GF-D8 (cell line): Measurements from ENCODE around the gene PAWR.
"Not testable (repeated sequence)": the region's sequence is repeated elsewhere in the genome, so short reads cannot be mapped to it uniquely, and the experiment has no call there.

ENCODE experiments used
- DNase-seq: peaks from one replicate; lab custom pipeline; 2025; lab: John Stamatoyannopoulos, UW

Gene PAWR

DNA sequence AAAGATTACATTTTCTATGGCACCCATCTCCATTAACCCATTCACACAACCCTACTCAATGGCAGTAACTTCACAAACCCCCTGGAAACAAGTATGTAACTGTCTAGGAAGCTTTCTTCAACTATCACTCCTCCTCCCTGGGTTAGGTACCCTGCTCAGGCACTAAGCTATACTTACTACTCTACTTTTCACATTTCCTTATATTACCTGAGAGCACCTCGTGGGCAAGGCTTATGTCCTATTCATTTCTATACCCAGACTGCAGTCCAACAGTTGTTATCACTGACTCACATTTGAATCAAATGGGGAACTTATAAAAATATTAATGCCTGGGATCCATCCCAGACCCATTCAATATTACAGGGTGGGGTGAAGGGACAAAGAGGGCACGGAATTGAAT, 4.6 kb downstream of the PAWR start:
- DNase-seq = no peak

DNA sequence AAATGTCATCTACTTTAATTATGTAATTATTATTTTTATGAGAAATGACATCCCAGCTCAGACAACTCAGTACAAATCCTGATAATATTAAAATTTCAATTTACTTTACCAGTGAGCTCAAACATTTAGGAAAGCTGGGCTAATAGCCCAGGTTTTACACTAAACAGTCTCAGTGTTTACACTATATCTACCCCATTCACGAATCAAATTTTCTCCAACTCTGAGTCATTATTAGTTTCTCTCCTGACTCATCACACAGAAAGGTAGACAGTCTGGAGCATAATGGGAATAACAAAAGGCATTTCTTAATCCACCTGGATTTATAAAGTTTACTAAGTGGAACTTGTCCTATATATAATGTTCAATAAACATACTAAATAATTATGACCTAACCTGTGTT, 5.7 kb downstream of the PAWR start:
- DNase-seq = no peak

- DNase-seq = not testable (repeated sequence)
Measured at GRCh38 chr12:79684338-79684737, 6.4 kb downstream of the PAWR start.

DNA sequence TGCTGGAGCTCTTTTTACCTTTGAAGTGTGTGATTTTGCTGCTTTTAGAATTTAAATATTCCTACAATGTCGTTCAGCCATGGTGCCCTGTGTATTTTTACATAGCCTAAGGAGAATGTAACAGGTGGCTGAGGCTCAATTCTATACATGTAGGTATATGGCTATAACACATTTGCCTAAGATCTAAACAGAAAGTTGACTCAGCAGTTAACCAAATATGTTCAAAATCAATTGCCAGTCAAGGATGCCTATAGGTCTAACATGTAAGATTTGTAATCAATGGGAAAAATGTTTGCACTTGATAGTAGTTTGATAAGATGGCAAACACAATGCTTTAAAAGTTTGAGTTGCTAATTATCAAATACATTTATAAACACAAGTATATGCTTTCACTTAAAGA, 8.2 kb downstream of the PAWR start:
- DNase-seq = no peak

- no peak for DNase-seq
Measured at GRCh38 chr12:79681008-79681590, 9.7 kb downstream of the PAWR start.

DNA sequence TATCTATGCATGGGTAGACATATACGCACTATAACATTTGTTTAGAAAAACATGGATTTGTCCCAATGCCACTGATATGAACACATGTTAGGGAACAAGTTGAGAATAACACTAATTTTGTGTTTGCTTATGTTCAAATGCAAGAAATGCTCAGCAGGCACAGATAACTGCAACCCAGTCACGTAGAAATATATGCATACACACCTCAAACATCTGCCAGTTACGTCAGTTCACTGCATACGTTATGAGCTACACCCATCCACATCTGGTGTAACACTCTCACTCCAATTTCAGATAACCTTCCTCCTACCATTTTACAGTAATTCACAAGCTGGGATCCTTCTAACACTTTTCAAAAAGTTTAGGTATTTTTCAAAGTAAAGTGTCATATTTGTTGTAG, 10.7 kb downstream of the PAWR start:
- no peak for DNase-seq

- DNase-seq = no peak
Measured at GRCh38 chr12:79678306-79678705, 12.5 kb downstream of the PAWR start.

GRCh38 chr12:79677672-79678071, 13.1 kb downstream of the PAWR start:
- no peak for DNase-seq

DNA sequence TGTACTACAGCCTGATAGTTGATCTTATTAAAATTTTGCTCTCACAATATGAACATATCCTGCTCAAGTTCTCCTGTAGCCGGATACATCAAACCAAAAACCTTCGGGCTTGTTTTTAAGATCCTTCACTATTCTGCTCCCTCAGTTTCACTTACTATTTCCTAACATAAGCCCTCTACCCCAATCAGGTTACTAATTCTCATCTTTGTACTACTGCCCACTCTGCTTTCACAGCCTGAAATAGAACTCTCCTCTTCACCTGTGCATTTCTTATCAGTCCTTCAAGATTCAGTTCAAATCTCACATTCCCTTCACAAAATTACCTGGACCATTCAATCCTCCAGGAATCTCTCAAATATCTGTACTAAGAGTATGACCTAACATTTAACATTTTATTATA, 14.2 kb downstream of the PAWR start:
- no peak for DNase-seq

DNA sequence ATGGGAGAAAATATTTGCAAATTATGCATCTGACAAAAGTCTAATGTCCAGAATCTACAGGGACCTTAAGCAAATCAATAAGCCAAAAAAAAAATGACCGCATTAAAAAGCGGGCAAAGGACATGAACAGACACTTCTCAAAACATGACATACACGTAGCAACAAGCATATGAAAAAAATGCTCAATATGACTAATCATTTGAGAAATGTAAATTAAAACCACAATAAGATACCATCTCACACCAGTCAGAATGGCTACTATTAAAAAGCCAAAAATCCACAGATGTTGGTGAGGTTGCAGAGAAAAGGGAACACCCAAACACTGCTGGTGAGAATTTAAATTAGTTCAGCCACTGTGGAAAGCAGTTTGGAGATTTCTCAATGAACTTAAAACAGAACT, 16.1 kb downstream of the PAWR start:
- DNase-seq = no peak

GRCh38 chr12:79673354-79673753, 17.4 kb downstream of the PAWR start:
- no peak for DNase-seq

DNA sequence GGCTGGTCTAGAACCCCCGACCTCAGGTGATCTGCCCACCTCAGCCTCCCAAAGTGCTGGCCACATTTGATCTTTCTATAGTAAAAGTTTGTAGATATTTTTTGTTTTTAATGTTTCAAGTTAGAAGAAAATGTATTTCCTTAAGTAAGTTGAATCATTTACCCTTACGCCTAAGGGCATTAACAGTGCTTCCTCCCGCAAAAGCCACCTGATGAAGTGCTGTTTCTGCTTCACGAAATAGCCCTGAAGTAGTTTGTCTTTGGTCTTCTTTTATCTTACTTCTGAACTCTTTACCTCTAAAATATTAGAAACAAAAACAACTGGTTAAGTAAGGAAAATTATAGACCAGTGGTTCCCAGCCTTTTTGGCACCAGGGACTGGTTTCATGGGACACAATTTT, 22.7 kb downstream of the PAWR start:
- no peak for DNase-seq

DNA sequence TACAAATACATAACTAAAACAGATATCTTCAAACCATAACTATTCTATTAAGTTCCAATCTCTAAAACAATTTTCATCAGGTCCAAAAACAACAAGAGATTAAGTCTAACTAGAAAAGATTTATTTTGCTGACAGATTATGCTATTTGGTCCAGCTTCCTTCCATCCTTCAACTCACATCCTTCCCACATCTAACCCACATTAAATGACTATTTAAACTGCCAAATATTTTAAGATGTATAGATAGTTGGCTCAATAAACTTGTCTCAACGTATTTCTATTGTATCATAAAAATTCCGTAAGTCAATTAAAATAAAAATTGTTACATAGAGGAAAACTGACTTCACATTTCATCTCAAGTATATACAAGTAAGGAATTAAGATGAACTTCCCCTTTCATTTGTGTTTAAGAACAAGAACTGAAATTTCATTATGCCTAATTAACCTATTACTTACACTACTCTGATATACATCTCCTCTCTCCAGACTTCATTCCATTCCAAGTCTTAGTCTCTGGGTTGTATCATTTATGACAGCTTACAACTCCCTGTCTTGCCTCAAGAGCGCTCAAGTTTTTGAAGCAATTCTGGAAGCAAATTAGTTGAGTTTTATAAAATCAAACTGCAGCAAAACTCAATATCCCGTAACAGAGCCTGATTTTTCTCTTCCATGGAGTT, 25.4 kb downstream of the PAWR start:
- no peak for DNase-seq

- DNase-seq = no peak
Measured at GRCh38 chr12:79664518-79664917, 26.2 kb downstream of the PAWR start.

DNA sequence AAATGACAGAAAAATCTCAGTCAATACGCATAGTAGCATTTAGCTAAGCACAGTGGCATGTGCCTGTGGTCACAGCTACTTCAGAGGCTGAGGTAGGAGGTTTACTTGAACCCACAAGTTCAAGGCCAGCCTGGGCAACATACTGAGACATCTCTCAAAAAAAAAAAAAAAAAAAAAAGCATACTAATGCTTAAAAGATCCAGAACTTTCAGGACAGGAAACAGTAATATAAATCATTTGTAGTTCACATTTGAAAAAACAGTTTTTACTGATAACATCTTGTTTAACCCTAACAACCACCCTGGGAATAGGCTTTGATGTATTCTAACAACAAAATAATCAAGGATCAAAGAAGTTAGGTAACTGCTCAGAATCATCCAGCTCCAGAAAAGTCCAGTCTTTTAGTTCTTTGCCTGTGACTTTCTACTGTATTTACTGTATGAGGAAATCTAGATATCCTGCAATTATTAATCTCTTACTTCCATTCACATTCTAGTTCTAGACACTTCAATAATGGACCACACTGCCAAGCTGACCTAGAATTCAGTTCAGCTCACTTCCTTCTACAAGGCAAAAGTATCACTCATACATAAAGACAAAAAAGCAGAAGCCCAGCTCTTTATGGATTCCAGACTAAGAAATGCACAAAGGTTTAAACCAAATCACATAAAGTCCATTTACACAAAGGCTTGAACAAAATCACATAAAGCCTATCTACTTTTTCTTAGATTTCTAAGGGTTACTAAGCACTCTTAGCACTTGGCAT, 28.5 kb downstream of the PAWR start:
- DNase-seq = no peak

GRCh38 chr12:79661629-79662028, 29.1 kb downstream of the PAWR start:
- no peak for DNase-seq

DNA sequence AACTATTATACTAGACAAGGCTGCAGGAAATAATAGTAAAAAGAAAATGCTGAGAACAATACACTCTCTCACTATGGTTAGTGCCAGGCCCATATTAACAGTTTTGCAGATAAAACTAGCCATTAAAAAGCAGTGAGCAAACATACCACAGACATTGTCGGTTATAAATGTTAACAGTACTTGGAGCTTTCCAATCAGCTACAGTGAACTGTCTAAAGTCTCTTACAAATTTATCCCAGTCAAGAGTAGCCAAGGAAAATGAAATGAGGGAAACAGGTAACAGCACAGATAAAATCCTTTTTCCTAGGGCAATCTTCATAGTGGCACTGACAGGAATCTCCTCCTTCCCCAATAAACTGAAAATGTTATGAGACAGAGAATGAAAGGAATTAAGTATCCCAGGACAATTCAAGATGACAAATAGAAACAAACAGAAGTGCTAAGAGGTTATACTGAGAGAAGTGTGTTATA, 30.8 kb downstream of the PAWR start:
- no peak for DNase-seq

DNA sequence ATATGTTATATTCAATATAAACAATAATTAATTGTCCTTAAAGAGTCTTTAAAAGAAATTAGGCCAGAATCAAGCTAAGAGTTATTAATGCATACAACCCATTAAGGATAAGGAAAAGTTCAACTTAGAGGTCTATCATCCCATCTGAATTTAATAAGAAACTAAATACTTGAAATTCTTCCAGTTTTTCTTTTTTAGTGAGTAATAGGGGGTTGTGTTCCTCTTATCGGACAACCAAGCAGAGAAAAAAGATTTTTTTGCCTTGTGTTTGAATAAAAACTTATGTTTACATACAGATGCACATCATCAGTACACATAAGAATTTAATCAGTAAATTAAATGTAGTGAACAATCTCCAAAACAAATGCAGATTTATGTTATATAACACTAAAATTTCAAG, 32.5 kb downstream of the PAWR start:
- no peak for DNase-seq

GRCh38 chr12:79657136-79657535, 33.6 kb downstream of the PAWR start:
- no peak for DNase-seq

DNA sequence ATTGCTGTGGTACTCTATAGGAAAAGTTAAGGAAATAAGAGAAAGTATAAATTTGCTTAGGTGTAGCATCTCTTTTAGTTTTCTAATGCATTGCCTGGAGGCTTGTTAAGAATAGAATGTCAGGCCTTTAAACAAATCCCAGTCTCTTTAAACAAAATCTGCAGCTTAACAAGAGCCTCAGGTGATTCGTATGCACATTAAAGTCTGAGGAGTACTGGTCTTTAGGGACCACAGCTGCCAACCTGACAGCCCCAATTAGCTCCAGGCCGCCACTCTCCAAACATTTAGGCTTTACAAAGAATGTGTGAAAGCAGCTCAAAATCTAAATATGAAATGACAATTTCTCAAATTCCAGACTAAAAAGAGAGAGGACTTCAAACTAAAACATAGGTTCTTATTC, 35.7 kb downstream of the PAWR start:
- no peak for DNase-seq

- DNase-seq = no peak
Measured at GRCh38 chr12:79652521-79652920, 38.2 kb downstream of the PAWR start.

DNA sequence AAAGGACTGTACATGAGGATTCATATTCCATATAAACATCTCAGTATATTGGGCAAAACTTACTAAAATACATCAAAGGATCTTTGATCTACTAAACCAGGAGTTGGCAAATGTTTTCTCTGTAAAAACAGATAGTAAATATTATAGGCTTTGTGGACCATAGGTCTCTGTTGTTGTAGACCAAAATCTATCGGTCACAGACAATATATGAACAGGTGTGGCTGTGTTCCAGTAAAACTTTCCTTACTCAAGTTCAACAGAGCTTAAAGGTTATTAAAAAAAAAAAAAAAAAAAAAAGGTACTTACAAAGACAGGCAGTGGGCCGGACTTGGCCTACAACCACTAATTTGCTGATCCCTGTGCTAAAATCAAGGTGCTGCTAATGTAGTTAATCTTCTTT, 40.3 kb downstream of the PAWR start:
- no peak for DNase-seq

DNA sequence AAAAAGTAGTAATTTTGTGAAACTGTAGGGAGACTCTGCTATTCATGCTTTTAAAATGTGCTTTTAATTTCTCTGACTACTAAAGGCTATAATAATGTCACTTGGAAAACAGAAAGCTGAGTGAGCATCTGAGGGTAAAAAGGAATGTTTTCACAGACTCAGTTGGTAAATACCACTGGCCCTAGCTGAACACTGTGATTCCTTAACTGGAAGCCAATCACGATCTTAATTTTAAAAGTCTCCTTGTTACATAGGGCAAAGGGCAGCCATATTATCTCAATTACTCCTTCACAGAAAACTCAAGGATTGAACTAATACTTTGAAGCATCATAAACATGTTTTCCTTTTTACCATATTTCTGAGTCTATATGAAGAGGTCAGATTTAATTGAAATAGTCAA, 41.9 kb downstream of the PAWR start:
- DNase-seq = no peak
